ENCODE results near the gene FXYD3. TPM values are rescaled to one million over a fixed set of nuclear protein-coding genes. Genes with fewer than 3 reads are reported as not detected.

Gene FXYD3
- total RNA-seq, 1 donor from 2014 or later: not detected

DNA sequence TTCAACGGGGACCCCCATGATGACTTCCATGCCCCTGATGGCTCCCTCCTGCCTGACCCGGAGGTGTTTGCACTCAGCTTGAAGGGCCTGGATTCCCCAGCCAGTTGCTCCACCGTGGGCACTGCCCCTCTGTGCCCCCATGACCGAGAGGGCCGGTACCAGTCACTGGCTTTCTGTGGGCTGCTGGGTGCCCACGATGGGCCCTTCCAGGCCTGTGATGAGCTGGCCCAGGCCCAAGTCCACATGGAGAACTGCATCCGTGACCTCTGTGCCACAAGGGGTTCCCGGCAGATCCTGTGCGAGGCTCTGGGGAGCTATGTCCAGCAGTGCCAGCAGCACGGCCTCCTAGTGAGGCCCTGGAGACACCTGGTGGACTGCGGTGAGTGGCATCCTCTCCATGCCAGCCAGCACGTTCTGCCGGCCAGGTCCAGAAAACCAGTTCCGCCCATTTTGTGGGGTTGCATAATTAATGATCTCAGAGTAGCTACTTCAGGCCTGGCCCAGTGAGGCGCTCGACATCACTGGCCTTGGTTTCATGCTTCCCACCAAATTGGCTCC lies 34.9 kb upstream of the FXYD3 start:
- Mint-ChIP-seq H3K27ac (ENCODE audit: unreplicated experiment) (no peak overlapping the region), H3K9me3 (ENCODE audit: unreplicated experiment) (no peaks in the 10 kb centered on the region), H3K36me3 (ENCODE audit: unreplicated experiment) (no peaks in the 10 kb centered on the region), H3K4me1 (ENCODE audit: unreplicated experiment) (no peaks in the 10 kb centered on the region), H3K27me3 (ENCODE audit: unreplicated experiment) (peaks cover 9% of the 10 kb centered on the region), H3K4me3 (ENCODE audit: unreplicated experiment) (no peak overlapping the region)
- DNase-seq (ENCODE audit: extremely low spot score, unreplicated experiment): no peak
- TF ChIP-seq, protein P1, sequence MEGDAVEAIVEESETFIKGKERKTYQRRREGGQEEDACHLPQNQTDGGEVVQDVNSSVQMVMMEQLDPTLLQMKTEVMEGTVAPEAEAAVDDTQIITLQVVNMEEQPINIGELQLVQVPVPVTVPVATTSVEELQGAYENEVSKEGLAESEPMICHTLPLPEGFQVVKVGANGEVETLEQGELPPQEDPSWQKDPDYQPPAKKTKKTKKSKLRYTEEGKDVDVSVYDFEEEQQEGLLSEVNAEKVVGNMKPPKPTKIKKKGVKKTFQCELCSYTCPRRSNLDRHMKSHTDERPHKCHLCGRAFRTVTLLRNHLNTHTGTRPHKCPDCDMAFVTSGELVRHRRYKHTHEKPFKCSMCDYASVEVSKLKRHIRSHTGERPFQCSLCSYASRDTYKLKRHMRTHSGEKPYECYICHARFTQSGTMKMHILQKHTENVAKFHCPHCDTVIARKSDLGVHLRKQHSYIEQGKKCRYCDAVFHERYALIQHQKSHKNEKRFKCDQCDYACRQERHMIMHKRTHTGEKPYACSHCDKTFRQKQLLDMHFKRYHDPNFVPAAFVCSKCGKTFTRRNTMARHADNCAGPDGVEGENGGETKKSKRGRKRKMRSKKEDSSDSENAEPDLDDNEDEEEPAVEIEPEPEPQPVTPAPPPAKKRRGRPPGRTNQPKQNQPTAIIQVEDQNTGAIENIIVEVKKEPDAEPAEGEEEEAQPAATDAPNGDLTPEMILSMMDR (IDR thresholded peaks at IDR 0.05): no peak

DNA sequence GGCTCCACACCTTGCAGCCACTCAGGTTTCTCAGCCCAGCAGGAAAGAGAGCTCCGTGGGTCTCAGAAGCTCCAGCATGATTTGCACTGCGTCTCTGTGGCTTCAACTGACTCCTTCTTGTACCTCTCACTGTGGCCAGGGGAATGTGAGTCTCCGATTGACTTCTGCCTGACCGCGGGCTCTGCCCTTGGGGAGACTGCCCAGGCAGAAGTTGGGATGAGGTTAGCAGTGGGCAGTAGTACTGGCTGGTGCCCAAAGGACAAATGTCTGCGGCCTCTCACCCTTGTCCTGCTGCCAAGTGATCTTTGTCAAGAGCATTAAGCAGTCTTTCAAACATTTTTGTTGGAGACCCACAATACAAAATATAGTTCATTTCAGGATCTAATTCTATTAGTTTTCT lies 34.4 kb upstream of the FXYD3 start:
- H3K27me3 Mint-ChIP-seq (ENCODE audit: unreplicated experiment): peaks cover 9% of the 10 kb centered on the region
- H3K9me3 Mint-ChIP-seq (ENCODE audit: unreplicated experiment): no peaks in the 10 kb centered on the region
- no peak for DNase-seq (ENCODE audit: extremely low spot score, unreplicated experiment)
- TF ChIP-seq, protein P1 (IDR thresholded peaks at IDR 0.05): no peak
- no peaks in the 10 kb centered on the region for H3K4me1 Mint-ChIP-seq (ENCODE audit: unreplicated experiment)
- no peak overlapping the region for H3K4me3 Mint-ChIP-seq (ENCODE audit: unreplicated experiment)
- no peaks in the 10 kb centered on the region for H3K36me3 Mint-ChIP-seq (ENCODE audit: unreplicated experiment)
- no peak overlapping the region for H3K27ac Mint-ChIP-seq (ENCODE audit: unreplicated experiment)

DNA sequence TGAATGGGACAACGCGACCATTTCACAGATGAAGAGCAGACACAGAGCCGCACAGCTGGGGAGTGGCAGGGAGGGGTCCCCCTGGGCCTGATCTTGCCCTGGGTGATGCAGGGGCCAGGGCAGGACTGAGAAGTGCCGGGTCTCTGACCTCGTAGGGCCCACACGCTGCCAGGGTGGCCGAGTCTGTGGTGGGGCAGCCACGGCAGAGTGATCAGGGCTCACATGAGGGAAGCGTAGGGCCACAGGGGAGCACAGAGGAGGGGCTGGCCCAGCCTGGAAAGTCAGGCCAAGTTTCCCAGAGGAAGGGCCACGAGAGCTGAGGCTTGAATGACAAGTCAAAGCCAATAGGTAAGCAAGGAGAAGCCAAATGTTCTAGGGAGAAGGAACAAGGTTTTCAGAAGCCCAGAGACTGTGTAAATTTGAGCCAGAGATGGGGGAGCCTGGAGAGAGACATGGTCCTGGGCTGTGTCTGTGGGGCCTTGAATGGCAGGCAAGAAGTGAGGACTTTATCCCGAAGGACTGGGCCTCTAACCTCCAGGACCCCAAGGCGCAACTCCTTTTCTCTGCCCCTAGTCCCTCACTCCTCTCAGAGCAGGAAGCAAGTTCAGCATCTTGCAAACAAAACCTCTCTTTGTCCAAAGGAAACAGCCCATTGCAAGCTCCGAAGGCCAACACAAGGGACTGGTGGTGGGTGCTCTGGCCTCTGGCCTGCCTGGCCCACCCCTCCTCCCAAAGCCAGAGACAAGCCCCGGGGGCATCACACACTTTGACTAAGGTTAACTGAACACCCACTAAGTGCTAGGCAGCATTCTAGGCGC lies 31.7 kb upstream of the FXYD3 start:
- TF ChIP-seq, protein P1 (IDR thresholded peaks at IDR 0.05): no peak
- peaks cover 2% of the 10 kb centered on the region for H3K4me1 Mint-ChIP-seq (ENCODE audit: unreplicated experiment)
- no peak for DNase-seq (ENCODE audit: extremely low spot score, unreplicated experiment)
- H3K9me3 Mint-ChIP-seq (ENCODE audit: unreplicated experiment): no peaks in the 10 kb centered on the region
- H3K4me3 Mint-ChIP-seq (ENCODE audit: unreplicated experiment): no peak overlapping the region
- H3K27me3 Mint-ChIP-seq (ENCODE audit: unreplicated experiment): peaks cover 6% of the 10 kb centered on the region
- H3K36me3 Mint-ChIP-seq (ENCODE audit: unreplicated experiment): no peaks in the 10 kb centered on the region
- H3K27ac Mint-ChIP-seq (ENCODE audit: unreplicated experiment): no peak overlapping the region

- Mint-ChIP-seq H3K9me3 (ENCODE audit: unreplicated experiment) (no peaks in the 10 kb centered on the region), H3K4me3 (ENCODE audit: unreplicated experiment) (no peak overlapping the region), H3K27ac (ENCODE audit: unreplicated experiment) (no peak overlapping the region), H3K36me3 (ENCODE audit: unreplicated experiment) (no peaks in the 10 kb centered on the region), H3K4me1 (ENCODE audit: unreplicated experiment) (peaks cover 2% of the 10 kb centered on the region), H3K27me3 (ENCODE audit: unreplicated experiment) (peaks cover under 1% of the 10 kb centered on the region)
- TF ChIP-seq, protein P1 (IDR thresholded peaks at IDR 0.05): no peak
- no peak for DNase-seq (ENCODE audit: extremely low spot score, unreplicated experiment)
These were observed 31.2 kb upstream of the FXYD3 start for GRCh38 chr19:35084509-35084762.

- TF ChIP-seq, protein P1 (IDR thresholded peaks at IDR 0.05): no peak
- no peaks in the 10 kb centered on the region for H3K9me3 Mint-ChIP-seq (ENCODE audit: unreplicated experiment)
- no peak overlapping the region for H3K4me3 Mint-ChIP-seq (ENCODE audit: unreplicated experiment)
- H3K27ac Mint-ChIP-seq (ENCODE audit: unreplicated experiment): no peak overlapping the region
- no peaks in the 10 kb centered on the region for H3K27me3 Mint-ChIP-seq (ENCODE audit: unreplicated experiment)
- DNase-seq (ENCODE audit: extremely low spot score, unreplicated experiment): no peak
- no peaks in the 10 kb centered on the region for H3K36me3 Mint-ChIP-seq (ENCODE audit: unreplicated experiment)
- H3K4me1 Mint-ChIP-seq (ENCODE audit: unreplicated experiment): peaks cover 4% of the 10 kb centered on the region
These were observed 29.7 kb upstream of the FXYD3 start for GRCh38 chr19:35085947-35086346.
